Thyroid gland (tissue), 4 donors: Measurements from ENCODE around the gene TMEM167A.

Experiments
- CTCF ChIP-seq, 6 experiments: fragments of 200-600 bp in 3 of 6; fragments of 450-650 bp in 3 of 6; sonication (generic) in 3 of 6; IDR thresholded peaks; one replicate each; pipeline ENCODE4 v1.5.1; 2016 to 2019; ENCODE audit warnings: antibody characterized with exemption in 6 of 6, mild to moderate bottlenecking in 2 of 6, inconsistent platforms in 1 of 6, moderate library complexity in 1 of 6
- POLR2A ChIP-seq, 2 donors: fragments of 450-650 bp; IDR thresholded peaks; one replicate each; pipeline ENCODE4 v1.6.1; 2017; ENCODE audit warnings: antibody characterized with exemption in 2 of 2, mild to moderate bottlenecking in 2 of 2, moderate library complexity in 1 of 2

GRCh38 chr5:83077662-83078261 lies 568 bp upstream of the TMEM167A start:
- TF ChIP-seq CTCF (IDR thresholded peaks at IDR 0.05) = no peak
- no peak for TF ChIP-seq POLR2A (IDR thresholded peaks at IDR 0.05)
